A673 (cell line): Measurements from ENCODE around the gene LCE7A. TPM values are rescaled to one million over a fixed set of nuclear protein-coding genes. Genes with fewer than 3 reads are reported as not detected.

Source experiments
- BruUV-seq: library from RNA; stranded (reverse); fragments of 400-500 nt; replicated peaks from 2 replicates; lab custom pipeline; 2021; lab: Mats Ljungman, UMichigan
- CTCF ChIA-PET: fragments of 300-600 bp; sonication (Branson Sonifier 250); formaldehyde crosslinking; loops from one replicate; lab custom pipeline; 2022; ENCODE audit warnings: antibody characterized with exemption; lab: Charles Lee
- POLR2A ChIA-PET: fragments of 300-600 bp; sonication (Branson Sonifier 250); formaldehyde crosslinking; loops from one replicate; lab custom pipeline; 2022; ENCODE audit warnings: antibody characterized with exemption; ENCODE audit not compliant: low non-redundant PET; lab: Charles Lee
- DNase-seq: peaks from one replicate; pipeline ENCODE4 v3.0.0-alpha.2; 2015; ENCODE audit warnings: low spot score
- H3K27ac ChIP-seq: fragments of 200-600 bp; sonication (generic); 2 replicates; pipeline ENCODE4 v1.5.1; 2016; ENCODE audit warnings: mixed run types, low read depth, mild to moderate bottlenecking, mixed read lengths, antibody characterized with exemption, low read length; ENCODE audit not compliant: poor library complexity, severe bottlenecking
- H3K27me3 ChIP-seq: fragments of 200-600 bp; sonication (generic); replicated peaks from 2 replicates; pipeline ENCODE4 v1.6.1; 2017; ENCODE audit warnings: mixed run types, low read depth, mild to moderate bottlenecking, mixed read lengths, antibody characterized with exemption, low read length; ENCODE audit not compliant: insufficient read depth, poor library complexity
- H3K36me3 ChIP-seq: fragments of 200-600 bp; sonication (generic); 2 replicates; pipeline ENCODE4 v1.6.1; 2016; ENCODE audit warnings: mixed run types, mild to moderate bottlenecking, mixed read lengths, antibody characterized with exemption, low read length; ENCODE audit not compliant: insufficient read depth, poor library complexity, severe bottlenecking
- H3K4me1 ChIP-seq: fragments of 200-600 bp; sonication (generic); 2 replicates; pipeline ENCODE4 v1.6.1; 2017; ENCODE audit warnings: mixed run types, mild to moderate bottlenecking, mixed read lengths, antibody characterized with exemption, low read length; ENCODE audit not compliant: insufficient read depth, poor library complexity, severe bottlenecking
- H3K4me3 ChIP-seq: fragments of 200-600 bp; sonication (generic); 2 replicates; pipeline ENCODE4 v1.5.1; 2016; ENCODE audit warnings: low read depth, mixed run types, mild to moderate bottlenecking, mixed read lengths, low read length; ENCODE audit not compliant: poor library complexity, severe bottlenecking
- H3K9me3 ChIP-seq: fragments of 200-600 bp; sonication (generic); 2 replicates; pipeline ENCODE4 v1.6.1; 2016; ENCODE audit warnings: mixed run types, low read depth, mild to moderate bottlenecking, mixed read lengths, antibody characterized with exemption, low read length; ENCODE audit not compliant: poor library complexity, severe bottlenecking
- CTCF ChIP-seq: fragments of 300-800, 200-600 bp; sonication (generic); conservative IDR thresholded peaks from 2 replicates; pipeline ENCODE4 v1.5.1; 2017; ENCODE audit warnings: low read depth, mild to moderate bottlenecking, antibody characterized with exemption, low read length, moderate library complexity, mixed read lengths
- EZH2 ChIP-seq: fragments of 200-600 bp; sonication (generic); IDR thresholded peaks from 2 replicates; pipeline ENCODE4 v1.6.1; 2017; ENCODE audit warnings: borderline replicate concordance, low read depth, mild to moderate bottlenecking, mixed read lengths, antibody characterized with exemption, low read length; ENCODE audit not compliant: poor library complexity, severe bottlenecking
- intact Hi-C: fragments of 100-400 bp; cut with micrococcal nuclease; formaldehyde crosslinking; loops from one replicate; pipeline ENCODE4 v1.10.0; 2022; ENCODE audit not compliant: unreplicated experiment
- total RNA-seq: library from RNA; stranded (reverse); gene quantifications from 2 replicates; pipeline ENCODE4 v1.2.3, GENCODE V29; 2021

The LCE7A gene
- total RNA-seq, 1 experiment from 2014 or later: not detected

- no peaks in the 10 kb centered on the region for H3K4me1 ChIP-seq
These were observed 1.6 kb downstream of the LCE7A start for GRCh38 chr1:152861374-152861773.

GRCh38 chr1:152864443-152864842, 4.6 kb downstream of the LCE7A start:
- no peak for TF ChIP-seq EZH2
- no peak for TF ChIP-seq CTCF
- POLR2A ChIA-PET: no interaction called here
- no peaks in the 10 kb centered on the region for H3K36me3 ChIP-seq
- no peak overlapping the region for H3K4me3 ChIP-seq
- no TSS peak for BruUV-seq
- intact Hi-C loops: no loop called here
- CTCF ChIA-PET: no interaction called here
- no peaks in the 10 kb centered on the region for H3K9me3 ChIP-seq
- DNase-seq: no peak
- no peak overlapping the region for H3K27ac ChIP-seq
- peaks cover 6% of the 10 kb centered on the region for H3K27me3 ChIP-seq
- no peaks in the 10 kb centered on the region for H3K4me1 ChIP-seq

More at GRCh38 chr1:152861374-152861773, 1.6 kb downstream of the LCE7A start:
- Histone ChIP-seq H3K27me3 (no peaks in the 10 kb centered on the region), H3K36me3 (no peaks in the 10 kb centered on the region), H3K9me3 (no peaks in the 10 kb centered on the region), H3K4me3 (no peak overlapping the region), H3K27ac (no peak overlapping the region)
- ChIA-PET CTCF (interaction anchor here (0.6 kb wide), 1 partner anchor 366 kb away, joined by 3 read pairs; no protein-coding TSS in a partner anchor), POLR2A (no interaction called here)
- DNase-seq: no peak
- intact Hi-C loops: no loop called here
- no peak for TF ChIP-seq CTCF
- no peak for TF ChIP-seq EZH2
- no TSS peak for BruUV-seq

- H3K27me3 ChIP-seq: peaks cover 6% of the 10 kb centered on the region
- no peaks in the 10 kb centered on the region for H3K4me1 ChIP-seq
- no peak overlapping the region for H3K27ac ChIP-seq
- H3K9me3 ChIP-seq: no peaks in the 10 kb centered on the region
- no peak for DNase-seq
- no peaks in the 10 kb centered on the region for H3K36me3 ChIP-seq
- ChIA-PET CTCF (no interaction called here), POLR2A (no interaction called here)
- no peak for TF ChIP-seq EZH2
- no peak for TF ChIP-seq CTCF
- BruUV-seq: no TSS peak
- H3K4me3 ChIP-seq: no peak overlapping the region
- intact Hi-C loops: no loop called here
These were observed 6.5 kb downstream of the LCE7A start for GRCh38 chr1:152866321-152866720.
